HG03060 (cell line): Measurements from ENCODE around the gene P2RX5.
"Not testable (repeated sequence)": the region's sequence is repeated elsewhere in the genome, so short reads cannot be mapped to it uniquely, and the experiment has no call there.

Source experiments
- ATAC-seq: cut with Tn5 transposase; IDR thresholded peaks from one replicate; pipeline ENCODE4 v1.9.1; 2021; ENCODE audit warnings: low read depth, moderate number of reproducible peaks; ENCODE audit not compliant: unreplicated experiment

Gene P2RX5, protein sequence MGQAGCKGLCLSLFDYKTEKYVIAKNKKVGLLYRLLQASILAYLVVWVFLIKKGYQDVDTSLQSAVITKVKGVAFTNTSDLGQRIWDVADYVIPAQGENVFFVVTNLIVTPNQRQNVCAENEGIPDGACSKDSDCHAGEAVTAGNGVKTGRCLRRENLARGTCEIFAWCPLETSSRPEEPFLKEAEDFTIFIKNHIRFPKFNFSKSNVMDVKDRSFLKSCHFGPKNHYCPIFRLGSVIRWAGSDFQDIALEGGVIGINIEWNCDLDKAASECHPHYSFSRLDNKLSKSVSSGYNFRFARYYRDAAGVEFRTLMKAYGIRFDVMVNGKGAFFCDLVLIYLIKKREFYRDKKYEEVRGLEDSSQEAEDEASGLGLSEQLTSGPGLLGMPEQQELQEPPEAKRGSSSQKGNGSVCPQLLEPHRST

DNA sequence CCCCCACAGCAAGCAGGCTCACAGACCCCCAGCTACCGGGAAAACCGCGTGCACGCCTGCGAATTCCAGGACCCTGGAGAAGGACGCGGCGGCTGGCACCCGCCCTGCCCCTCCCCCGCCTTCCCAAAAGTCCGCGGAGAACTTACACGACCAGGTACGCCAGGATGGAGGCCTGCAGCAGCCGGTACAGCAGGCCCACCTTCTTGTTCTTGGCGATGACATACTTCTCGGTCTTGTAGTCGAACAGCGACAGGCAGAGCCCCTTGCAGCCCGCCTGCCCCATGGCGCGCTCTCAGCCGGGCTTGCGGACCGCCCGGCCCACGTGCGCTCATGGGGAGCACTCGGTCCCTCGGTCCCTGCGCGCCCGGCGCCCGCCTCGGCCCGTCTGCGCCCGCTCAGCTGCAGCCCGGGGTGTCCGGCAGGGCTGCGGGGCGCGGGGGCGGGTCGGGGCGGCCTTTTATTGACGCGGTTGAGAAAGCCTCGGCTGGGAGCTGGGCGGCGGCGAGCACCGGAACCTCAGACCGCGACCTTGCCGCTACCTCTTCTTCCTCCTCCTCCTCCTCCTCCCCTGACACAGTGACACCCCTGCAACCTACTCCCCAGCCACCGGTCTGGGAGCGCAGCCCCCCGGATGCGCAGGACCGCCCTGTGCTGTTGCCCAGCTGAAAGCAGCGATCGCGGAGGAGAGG, at the start of gene P2RX5:
TSS of gene P2RX5 (minus strand) at position 433 of the 689 bp plus-strand sequence. CDS start at position 283, 150 bp downstream.
- ATAC-seq, result no peak

DNA sequence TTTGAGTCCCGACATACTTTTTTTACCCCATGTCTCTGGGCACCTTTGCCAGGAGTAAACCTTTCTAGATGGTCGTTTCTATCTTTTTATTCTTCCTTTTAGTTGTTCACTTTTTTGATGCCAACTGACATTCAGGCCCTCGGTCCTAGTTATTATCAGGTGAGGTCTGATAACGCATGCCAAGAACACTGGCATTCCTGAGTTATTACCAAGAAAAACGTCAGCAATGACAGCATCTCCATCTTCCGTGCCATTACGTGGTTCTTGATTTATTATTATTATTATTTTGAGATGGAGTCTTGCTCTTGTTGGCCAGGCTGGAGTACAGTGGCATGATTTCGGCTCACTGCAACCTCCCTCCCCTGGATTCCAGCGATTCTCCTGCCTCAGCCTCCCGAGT, 49.1 kb upstream of the P2RX5 start:
- no peak for ATAC-seq

- ATAC-seq, result no peak
These were observed 48.1 kb upstream of the P2RX5 start for GRCh38 chr17:3744014-3744413.

GRCh38 chr17:3740611-3741073, 44.7 kb upstream of the P2RX5 start:
- no peak for ATAC-seq

- ATAC-seq, result no peak
These were observed 43.6 kb upstream of the P2RX5 start for GRCh38 chr17:3739422-3740124.

DNA sequence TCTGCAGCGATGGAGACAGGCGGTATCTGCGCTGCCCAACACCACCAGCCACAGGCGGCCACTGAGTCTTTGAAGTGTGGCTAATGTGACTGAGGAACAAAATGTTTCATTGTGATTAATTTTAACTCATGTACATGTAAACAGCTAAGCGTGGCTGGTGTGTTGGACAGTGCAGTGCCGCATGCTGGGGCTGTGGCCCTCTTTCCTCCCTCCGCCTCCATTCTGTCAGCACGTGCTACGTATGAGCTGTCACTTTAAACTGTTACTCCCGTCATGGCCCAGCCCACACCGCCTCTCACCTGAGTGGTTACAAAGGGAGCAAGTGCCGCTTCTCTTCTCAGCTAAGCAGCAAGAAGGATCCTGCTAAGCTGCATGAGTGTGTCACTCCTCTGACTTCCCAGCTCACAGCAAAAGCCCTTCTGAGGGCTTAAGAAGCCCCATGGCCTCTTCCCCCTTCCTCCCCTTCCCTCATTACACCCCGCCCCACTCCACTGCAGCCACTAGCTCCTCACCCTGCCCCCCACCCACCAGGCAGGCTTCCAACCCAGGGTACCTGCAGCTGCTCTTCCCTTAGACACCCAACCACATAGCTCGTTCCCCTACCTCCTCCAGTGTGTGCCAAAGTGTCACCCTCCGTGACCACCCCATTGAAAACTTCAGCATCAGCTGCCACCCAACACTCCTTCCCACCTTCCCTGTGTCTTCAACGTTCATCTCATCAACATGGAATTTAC, 42.8 kb upstream of the P2RX5 start:
- ATAC-seq, result no peak

DNA sequence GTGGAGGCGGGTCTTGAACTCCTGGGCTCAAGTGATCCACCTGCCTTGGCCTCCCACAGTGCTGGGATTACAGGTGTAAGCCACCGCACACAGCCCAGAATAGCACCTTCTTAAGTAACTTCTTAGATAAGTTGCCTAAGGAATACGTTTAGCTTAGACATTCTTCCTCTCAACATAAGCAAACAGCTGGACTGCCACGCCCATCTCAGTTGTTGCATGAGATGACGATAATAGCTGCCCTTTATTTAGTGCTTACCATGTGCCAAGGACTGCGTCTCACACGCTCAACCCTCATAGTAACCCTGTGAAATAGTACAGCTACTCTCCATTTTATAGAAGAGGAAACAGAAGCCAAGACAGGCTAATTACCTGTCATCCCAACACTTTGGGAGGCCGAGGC, 39.6 kb upstream of the P2RX5 start:
- no peak for ATAC-seq

- ATAC-seq, result not testable (repeated sequence)
These were observed 38.9 kb upstream of the P2RX5 start for GRCh38 chr17:3734911-3735276.

GRCh38 chr17:3732210-3732621, 36.3 kb upstream of the P2RX5 start:
- no peak for ATAC-seq

- ATAC-seq, result no peak
These were observed 35.0 kb upstream of the P2RX5 start for GRCh38 chr17:3730881-3731429.

- no peak for ATAC-seq
These were observed 33.9 kb upstream of the P2RX5 start for GRCh38 chr17:3729881-3730280.

- not testable (repeated sequence) for ATAC-seq
These were observed 32.1 kb upstream of the P2RX5 start for GRCh38 chr17:3728099-3728498.

GRCh38 chr17:3727041-3727440, 31.1 kb upstream of the P2RX5 start:
- ATAC-seq, result no peak

DNA sequence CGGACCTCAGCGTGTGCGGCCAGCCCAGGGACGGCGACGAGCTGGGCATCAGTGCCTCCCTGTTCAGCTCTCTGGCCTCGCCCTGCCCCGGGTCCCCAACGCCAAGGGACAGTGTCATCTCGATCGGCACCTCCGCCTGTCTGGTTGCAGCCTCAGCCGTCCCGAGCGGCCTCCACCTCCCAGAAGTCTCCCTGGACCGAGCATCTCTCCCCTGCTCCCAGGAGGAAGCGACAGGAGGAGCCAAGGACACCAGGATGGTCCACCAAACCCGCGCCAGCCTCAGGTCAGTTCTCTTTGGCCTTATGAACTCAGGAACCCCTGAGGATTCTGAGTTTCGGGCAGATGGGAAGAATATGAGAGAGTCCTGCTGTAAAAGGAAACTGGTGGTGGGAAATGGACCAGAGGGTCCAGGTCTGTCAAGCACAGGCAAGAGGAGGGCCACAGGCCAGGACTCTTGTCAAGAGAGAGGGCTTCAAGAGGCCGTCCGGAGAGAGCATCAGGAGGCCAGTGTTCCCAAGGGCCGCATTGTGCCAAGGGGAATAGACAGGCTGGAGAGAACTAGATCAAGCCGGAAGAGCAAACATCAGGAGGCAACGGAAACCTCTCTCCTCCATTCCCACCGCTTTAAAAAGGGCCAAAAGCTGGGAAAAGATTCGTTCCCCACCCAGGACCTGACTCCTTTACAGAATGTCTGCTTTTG, 28.6 kb upstream of the P2RX5 start:
- no peak for ATAC-seq

GRCh38 chr17:3723556-3724377, 27.8 kb upstream of the P2RX5 start, which contains the start of gene HASPIN:
HASPIN (plus strand) TSS chr17:3723903; CDS start chr17:3723936, 33 bp downstream.
- peak; percentile 73 for ATAC-seq

DNA sequence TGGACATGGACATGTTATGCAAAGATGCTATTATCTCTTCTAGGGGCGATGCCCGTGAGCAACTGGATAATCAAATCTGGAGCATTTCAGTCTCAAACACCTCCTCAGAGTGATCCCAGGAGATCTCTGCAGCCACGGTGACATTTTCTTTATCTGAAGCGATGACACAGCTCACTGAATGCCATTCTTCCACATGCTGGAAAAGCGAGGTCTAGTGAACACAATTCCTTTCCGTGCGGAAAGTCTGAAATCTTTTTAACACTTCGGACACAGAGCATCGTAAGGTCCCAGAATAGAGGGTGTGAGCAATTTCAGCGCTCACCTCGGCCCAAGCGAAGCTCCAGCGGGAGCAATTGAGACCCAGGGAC, 27.2 kb upstream of the P2RX5 start:
- ATAC-seq, result no peak

GRCh38 chr17:3722716-3723115, 26.8 kb upstream of the P2RX5 start:
- no peak for ATAC-seq

DNA sequence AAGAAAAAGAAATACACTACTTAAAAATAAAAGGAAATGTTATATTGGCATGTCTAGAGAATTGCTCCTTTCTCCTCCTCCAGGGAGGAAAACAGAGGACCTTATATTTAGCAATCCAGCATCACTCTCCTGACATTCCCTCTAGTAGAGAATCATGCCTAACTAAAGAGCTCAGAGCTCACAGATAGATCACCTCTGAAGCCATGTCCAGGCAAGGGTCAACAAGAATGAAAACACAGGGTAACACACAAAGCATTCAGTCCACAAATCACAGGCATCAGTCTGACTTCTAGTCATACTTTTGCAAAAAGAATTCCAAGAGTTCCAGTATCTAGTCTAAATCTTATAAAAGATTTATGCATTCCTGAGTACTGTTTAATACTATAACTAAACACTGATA, 23.3 kb upstream of the P2RX5 start:
- ATAC-seq, result no peak

GRCh38 chr17:3718201-3718600, 22.2 kb upstream of the P2RX5 start:
- no peak for ATAC-seq
